HCT116 (cell line): ENCODE results near the gene ANKIB1. TPM values are rescaled to one million over a fixed set of nuclear protein-coding genes. Genes with fewer than 3 reads are reported as not detected.

Source experiments
- ATAC-seq: fragments of 200-7000 bp; cut with Tn5 transposase; 2 replicates; pipeline ENCODE4 v1.9.1; 2020; ENCODE audit warnings: mild to moderate bottlenecking, moderate library complexity
- BruUV-seq: library from RNA; stranded (reverse); fragments of 400-500 nt; replicated peaks from 2 replicates; lab custom pipeline; 2021; lab: Mats Ljungman, UMichigan
- CTCF ChIA-PET: fragments of 300-600 bp; sonication (Branson Sonifier 250); formaldehyde crosslinking; loops from one replicate; lab custom pipeline; 2021; ENCODE audit warnings: antibody characterized with exemption; lab: Charles Lee
- POLR2A ChIA-PET: fragments of 300-600, 350-600 bp; sonication (Branson Sonifier 250); formaldehyde crosslinking; loops from one replicate; lab custom pipeline; 2021; ENCODE audit warnings: antibody characterized with exemption; lab: Charles Lee
- RAD21 ChIA-PET, 2 experiments: fragments of 300-600 bp; sonication (Branson Sonifier 250); formaldehyde crosslinking; loops; one replicate each; lab custom pipeline; 2023; ENCODE audit warnings: low total read pairs in 2 of 2; ENCODE audit not compliant: uncharacterized antibody in 2 of 2, unreplicated experiment in 2 of 2, low non-redundant PET in 1 of 2; lab: Charles Lee
- DNase-seq: peaks from one replicate; pipeline ENCODE4 v3.0.0-alpha.2; 2010; ENCODE audit warnings: low read depth, low spot score
- H2AFZ ChIP-seq: fragments of 200-600 bp; shearing (Covaris generic), sonication (generic); 2 replicates; pipeline ENCODE4 v1.6.1; 2017; ENCODE audit warnings: low read depth, mixed run types, mixed read lengths, antibody characterized with exemption, low read length; ENCODE audit not compliant: poor library complexity, severe bottlenecking
- H3K27ac ChIP-seq: 2 replicates; pipeline ENCODE4 v1.5.1; 2012; ENCODE audit warnings: low read depth, low read length
- H3K27me3 ChIP-seq: fragments of 200-600 bp; sonication (generic); 2 replicates; pipeline ENCODE4 v1.6.1; 2016; ENCODE audit warnings: mixed run types, low read length, mixed read lengths; ENCODE audit not compliant: insufficient read depth
- H3K36me3 ChIP-seq, 2 experiments: fragments of 200-500 bp in 1 of 2; fragments of 200-600 bp in 1 of 2; sonication (Bioruptor generic) in 1 of 2; sonication (generic) in 1 of 2; 2 replicates each; pipeline versions ENCODE4 v1.5.1 to v1.6.1; 2014 to 2016; ENCODE audit warnings: low read length in 2 of 2, inconsistent platforms in 1 of 2, mixed read lengths in 1 of 2, mixed run types in 1 of 2; ENCODE audit not compliant: insufficient read depth in 2 of 2, control insufficient read depth in 1 of 2
- H3K4me1 ChIP-seq, 2 experiments: fragments of 200-600 bp in 1 of 2; sonication (generic) in 1 of 2; 2 replicates each; pipeline versions ENCODE4 v1.5.1 to v1.6.1; 2012 to 2017; ENCODE audit warnings: low read length in 2 of 2, inconsistent platforms in 1 of 2, mild to moderate bottlenecking in 1 of 2, mixed read lengths in 1 of 2, mixed run types in 1 of 2, moderate library complexity in 1 of 2; ENCODE audit not compliant: insufficient read depth in 2 of 2, control insufficient read depth in 1 of 2
- H3K4me2 ChIP-seq: fragments of 200-600 bp; sonication (generic); 2 replicates; pipeline ENCODE4 v1.6.1; 2017; ENCODE audit warnings: mixed run types, low read length, mixed read lengths
- H3K4me3 ChIP-seq, 2 experiments: fragments of 200-600 bp in 1 of 2; sonication (generic) in 1 of 2; replicated peaks in 1 of 2; 2 replicates each; pipeline ENCODE4 v1.5.1; 2011 to 2016; ENCODE audit warnings: low read length in 2 of 2, control low read depth in 1 of 2, low read depth in 1 of 2, mild to moderate bottlenecking in 1 of 2, mixed read lengths in 1 of 2, mixed run types in 1 of 2
- H3K79me2 ChIP-seq: fragments of 200-600 bp; sonication (generic); 2 replicates; pipeline ENCODE4 v1.6.1; 2017; ENCODE audit warnings: mild to moderate bottlenecking, mixed run types, low read length, moderate library complexity, mixed read lengths; ENCODE audit not compliant: insufficient read depth
- H3K9ac ChIP-seq: fragments of 200-600 bp; sonication (generic); 2 replicates; pipeline ENCODE4 v1.6.1; 2016; ENCODE audit warnings: low read length, mixed read lengths
- H3K9me2 ChIP-seq: fragments of 200-600 bp; sonication (generic), shearing (Covaris generic); 2 replicates; pipeline ENCODE4 v1.6.1; 2017; ENCODE audit warnings: mixed run types, mild to moderate bottlenecking, moderate library complexity; ENCODE audit not compliant: insufficient read depth
- H3K9me3 ChIP-seq, 2 experiments: fragments of 200-500 bp in 1 of 2; fragments of 200-600 bp in 1 of 2; sonication (Bioruptor generic) in 1 of 2; sonication (generic) in 1 of 2; 2 replicates each; pipeline ENCODE4 v1.6.1; 2014 to 2017; ENCODE audit warnings: low read length in 2 of 2, mixed read lengths in 2 of 2, inconsistent platforms in 1 of 2, low read depth in 1 of 2, mild to moderate bottlenecking in 1 of 2, mixed run types in 1 of 2, moderate library complexity in 1 of 2; ENCODE audit not compliant: control insufficient read depth in 1 of 2, insufficient read depth in 1 of 2
- H4K20me1 ChIP-seq: fragments of 200-600 bp; sonication (generic), shearing (Covaris generic); 2 replicates; pipeline ENCODE4 v1.6.1; 2017; ENCODE audit warnings: mixed run types, mild to moderate bottlenecking, moderate library complexity; ENCODE audit not compliant: insufficient read depth
- CBX3 ChIP-seq: IDR thresholded peaks from 2 replicates; pipeline ENCODE4 v1.6.1; 2012; ENCODE audit warnings: low read depth
- CEBPB ChIP-seq: IDR thresholded peaks from 2 replicates; pipeline ENCODE4 v1.6.1; 2012; ENCODE audit warnings: low read depth
- CTCF ChIP-seq, 3 experiments: fragments of 200-600 bp in 1 of 3; sonication (generic) in 1 of 3; IDR thresholded peaks in 2 of 3; conservative IDR thresholded peaks in 1 of 3; 2 replicates each; pipeline ENCODE4 v1.5.1; 2012 to 2017; ENCODE audit warnings: low read depth in 2 of 3, low read length in 2 of 3, antibody characterized with exemption in 1 of 3, borderline replicate concordance in 1 of 3, control low read depth in 1 of 3, mild to moderate bottlenecking in 1 of 3, mixed read lengths in 1 of 3, mixed run types in 1 of 3, moderate library complexity in 1 of 3; ENCODE audit not compliant: insufficient read depth in 1 of 3
- EZH2 ChIP-seq: fragments of 200-600 bp; sonication (generic); IDR thresholded peaks from 2 replicates; pipeline ENCODE4 v1.6.1; 2017; ENCODE audit warnings: antibody characterized with exemption, mixed run types
- EZH2phosphoT487 ChIP-seq: fragments of 200-600 bp; IDR thresholded peaks from 2 replicates; pipeline ENCODE4 v1.6.1; 2018; ENCODE audit warnings: antibody characterized with exemption, borderline replicate concordance
- JUND ChIP-seq: IDR thresholded peaks from 2 replicates; pipeline ENCODE4 v1.6.1; 2012
- POLR2A ChIP-seq: IDR thresholded peaks from 2 replicates; pipeline ENCODE4 v1.7.0; 2011; ENCODE audit warnings: borderline replicate concordance; ENCODE audit not compliant: insufficient read depth, insufficient read length; ENCODE audit errors: extremely low read depth
- POLR2AphosphoS5 ChIP-seq: IDR thresholded peaks from 2 replicates; pipeline ENCODE4 v1.6.1; 2011; ENCODE audit warnings: mild to moderate bottlenecking, low read depth, low read length, moderate library complexity
- RAD21 ChIP-seq: IDR thresholded peaks from 2 replicates; pipeline ENCODE4 v1.6.1; 2012; ENCODE audit warnings: low read depth, mild to moderate bottlenecking
- REST ChIP-seq: IDR thresholded peaks from 2 replicates; pipeline ENCODE4 v1.6.1; 2012; ENCODE audit warnings: low read depth
- SP1 ChIP-seq: IDR thresholded peaks from 2 replicates; pipeline ENCODE4 v1.6.1; 2012; ENCODE audit warnings: low read depth
- SRF ChIP-seq: IDR thresholded peaks from 2 replicates; pipeline ENCODE4 v1.6.1; 2012; ENCODE audit warnings: low read depth
- TCF7L2 ChIP-seq: IDR thresholded peaks from 2 replicates; pipeline ENCODE4 v1.7.0; 2011; ENCODE audit warnings: borderline replicate concordance, inconsistent platforms; ENCODE audit not compliant: insufficient read depth, insufficient read length; ENCODE audit errors: extremely low read depth
- ZFX ChIP-seq: fragments of 450-650 bp; IDR thresholded peaks from 2 replicates; pipeline ENCODE4 v1.6.1; 2017
- ZNF274 ChIP-seq: fragments of 200-500 bp; sonication (Bioruptor generic); IDR thresholded peaks from 2 replicates; pipeline ENCODE4 v1.6.1; 2014; ENCODE audit warnings: mild to moderate bottlenecking, low read depth, low read length, inconsistent platforms
- intact Hi-C: fragments of 100-400 bp; cut with micrococcal nuclease; formaldehyde crosslinking; loops from 2 replicates; pipeline ENCODE4 v1.10.0; 2022
- total RNA-seq: library from RNA; stranded (reverse); gene quantifications from one replicate; pipeline ENCODE4 v1.2.1, GENCODE V29; 2021; ENCODE audit not compliant: unreplicated experiment

The ANKIB1 gene
- total RNA-seq, 1 experiment from 2014 or later: 41.2 TPM

GRCh38 chr7:92397542-92397941, 151.8 kb downstream of the ANKIB1 start:
- Histone ChIP-seq H3K27me3 (no peaks in the 10 kb centered on the region), H3K36me3 (peaks cover 10 to 21% of the 10 kb centered on the region in 2 experiments; a peak in 3 of 4 replicates), H3K27ac (no peak overlapping the region), H3K79me2 (no peaks in the 10 kb centered on the region), H3K4me2 (no peak overlapping the region), H3K9ac (no peak overlapping the region), H3K4me3 (no peak overlapping the region), H3K9me2 (no peaks in the 10 kb centered on the region), H4K20me1 (no peaks in the 10 kb centered on the region), H2AFZ (no peak overlapping the region), H3K9me3 (no peaks in the 10 kb centered on the region), H3K4me1 (no peaks in the 10 kb centered on the region)
- no peak for TF ChIP-seq CTCF (IDR thresholded peaks at IDR 0.05 in 2 of 3, conservative IDR thresholded peaks at IDR 0.05 in 1 of 3; ENCODE audit: borderline replicate concordance in 1 of 3, insufficient read depth in 1 of 3, low read depth in 2 of 3, low read length in 2 of 3)
- TF ChIP-seq ZFX: no peak
- no peak for TF ChIP-seq ZNF274
- no peak for TF ChIP-seq EZH2phosphoT487
- no peak for TF ChIP-seq JUND
- no peak for TF ChIP-seq CBX3
- TF ChIP-seq SP1: no peak
- intact Hi-C loops: no loop called here
- ChIA-PET RAD21 (no interaction called here), CTCF (no interaction called here), POLR2A (no interaction called here)
- BruUV-seq: no TSS peak
- DNase-seq (no peak), ATAC-seq (no peak)

GRCh38 chr7:92400013-92400412, 154.2 kb downstream of the ANKIB1 start:
- ChIA-PET RAD21 (no interaction called here), POLR2A (no interaction called here), CTCF (no interaction called here)
- no peak for ATAC-seq
- H3K9ac ChIP-seq: no peak overlapping the region
- no peak overlapping the region for H3K4me3 ChIP-seq
- DNase-seq: no peak
- H3K9me2 ChIP-seq: no peaks in the 10 kb centered on the region
- H3K27ac ChIP-seq: no peak overlapping the region
- H3K79me2 ChIP-seq: no peaks in the 10 kb centered on the region
- no peaks in the 10 kb centered on the region for H4K20me1 ChIP-seq
- H2AFZ ChIP-seq: no peak overlapping the region
- intact Hi-C loops: no loop called here
- H3K9me3 ChIP-seq: no peaks in the 10 kb centered on the region
- no peaks in the 10 kb centered on the region for H3K27me3 ChIP-seq
- H3K4me1 ChIP-seq: no peaks in the 10 kb centered on the region
- peaks cover 10 to 21% of the 10 kb centered on the region in 2 experiments; a peak in 3 of 4 replicates for H3K36me3 ChIP-seq
- no peak overlapping the region for H3K4me2 ChIP-seq
- BruUV-seq: no TSS peak
- no peak for TF ChIP-seq RAD21
- TF ChIP-seq TCF7L2: no peak
- no peak for TF ChIP-seq SRF
- no peak for TF ChIP-seq EZH2phosphoT487
- TF ChIP-seq POLR2AphosphoS5: no peak
- TF ChIP-seq CEBPB: no peak
- no peak for TF ChIP-seq POLR2A
- TF ChIP-seq REST: no peak
- TF ChIP-seq EZH2: no peak
